Measurements from ENCODE around the gene EIF2B2.

- no peak for TF ChIP-seq LEF1 (IDR thresholded peaks at IDR 0.05)
- TF ChIP-seq HNRNPK (IDR thresholded peaks at IDR 0.05; ENCODE audit: low read depth, low read length, poor library complexity, severe bottlenecking), result no peak
Observed at GRCh38 chr14:74954947-74955228, 47.8 kb upstream of the EIF2B2 start.
